GM23248 (cell line): ENCODE data around the gene TTLL3.

Experiments
- EZH2 ChIP-seq: fragments of 200-600 bp; sonication (generic); IDR thresholded peaks from 2 replicates; pipeline ENCODE4 v1.6.1; 2018; ENCODE audit warnings: antibody characterized with exemption, mild to moderate bottlenecking; ENCODE audit not compliant: insufficient read depth, poor library complexity, severe bottlenecking
- EZH2phosphoT487 ChIP-seq: fragments of 200-600 bp; sonication (generic); IDR thresholded peaks from 2 replicates; pipeline ENCODE4 v1.6.1; 2018; ENCODE audit warnings: antibody characterized with exemption, moderate library complexity, mild to moderate bottlenecking, low read depth; ENCODE audit not compliant: insufficient read depth

DNA sequence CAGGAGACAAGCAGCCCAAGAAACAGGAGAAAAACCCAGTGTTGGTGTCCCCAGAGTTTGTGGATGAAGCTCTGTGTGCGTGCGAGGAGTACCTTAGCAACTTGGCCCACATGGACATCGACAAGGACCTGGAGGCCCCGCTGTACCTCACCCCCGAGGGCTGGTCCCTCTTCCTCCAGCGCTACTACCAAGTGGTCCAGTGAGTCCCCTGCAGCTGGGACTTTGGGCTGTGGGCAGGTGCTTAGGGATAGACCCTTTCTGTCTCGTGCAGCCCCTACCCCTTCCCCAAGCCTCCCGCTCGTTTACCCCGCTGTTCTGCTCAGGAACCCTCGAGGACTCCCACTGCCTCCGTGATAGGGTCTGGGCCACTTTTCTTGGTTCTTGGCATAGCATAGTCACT lies 10.5 kb downstream of the TTLL3 start:
- TF ChIP-seq EZH2phosphoT487 (no peak), EZH2 (no peak)
